SU-DHL-6 (cell line): Measurements from ENCODE around the gene DNAH17.

Experiments
- EZH2phosphoT487 ChIP-seq: fragments of 200-600 bp; sonication (generic), shearing (Covaris generic); conservative IDR thresholded peaks from 2 replicates; pipeline ENCODE4 v1.6.1; 2018; ENCODE audit warnings: mild to moderate bottlenecking, antibody characterized with exemption, low read length, moderate library complexity, mixed read lengths
- TF ChIP-seq, protein P1 (sequence below): fragments of 200-600 bp; sonication (generic); IDR thresholded peaks from one replicate; pipeline ENCODE4 v1.5.1; 2017; ENCODE audit warnings: antibody characterized with exemption, mild to moderate bottlenecking, low read length, moderate library complexity; ENCODE audit not compliant: insufficient read depth, poor library complexity, severe bottlenecking

DNA sequence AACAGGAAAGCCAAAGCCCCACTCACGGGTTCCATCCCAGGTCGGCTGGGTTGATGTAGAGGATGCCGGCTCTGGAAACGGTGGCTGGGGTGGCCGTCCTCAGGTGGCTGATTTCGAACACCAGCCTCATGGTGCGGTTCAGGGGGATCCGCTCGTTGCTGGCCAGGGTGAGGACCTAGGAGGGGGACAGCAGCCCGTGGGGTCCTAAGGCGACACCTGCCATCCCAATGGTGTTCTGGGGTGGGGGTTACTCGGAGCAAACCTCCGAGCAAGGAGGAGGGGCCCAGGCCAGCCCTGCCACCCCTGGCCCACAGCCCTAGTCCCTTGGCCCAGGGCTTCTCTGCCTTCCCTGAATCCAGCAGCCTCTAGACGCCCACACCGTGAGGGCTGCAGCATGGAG is 86.5 kb downstream of the DNAH17 start:
- TF ChIP-seq, protein P1, sequence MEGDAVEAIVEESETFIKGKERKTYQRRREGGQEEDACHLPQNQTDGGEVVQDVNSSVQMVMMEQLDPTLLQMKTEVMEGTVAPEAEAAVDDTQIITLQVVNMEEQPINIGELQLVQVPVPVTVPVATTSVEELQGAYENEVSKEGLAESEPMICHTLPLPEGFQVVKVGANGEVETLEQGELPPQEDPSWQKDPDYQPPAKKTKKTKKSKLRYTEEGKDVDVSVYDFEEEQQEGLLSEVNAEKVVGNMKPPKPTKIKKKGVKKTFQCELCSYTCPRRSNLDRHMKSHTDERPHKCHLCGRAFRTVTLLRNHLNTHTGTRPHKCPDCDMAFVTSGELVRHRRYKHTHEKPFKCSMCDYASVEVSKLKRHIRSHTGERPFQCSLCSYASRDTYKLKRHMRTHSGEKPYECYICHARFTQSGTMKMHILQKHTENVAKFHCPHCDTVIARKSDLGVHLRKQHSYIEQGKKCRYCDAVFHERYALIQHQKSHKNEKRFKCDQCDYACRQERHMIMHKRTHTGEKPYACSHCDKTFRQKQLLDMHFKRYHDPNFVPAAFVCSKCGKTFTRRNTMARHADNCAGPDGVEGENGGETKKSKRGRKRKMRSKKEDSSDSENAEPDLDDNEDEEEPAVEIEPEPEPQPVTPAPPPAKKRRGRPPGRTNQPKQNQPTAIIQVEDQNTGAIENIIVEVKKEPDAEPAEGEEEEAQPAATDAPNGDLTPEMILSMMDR, result no peak
- TF ChIP-seq EZH2phosphoT487, result no peak
